Suprapubic skin (tissue), 4 donors: Measurements from ENCODE around the gene SMS. TPM values are rescaled to one million over a fixed set of nuclear protein-coding genes. Genes with fewer than 3 reads are reported as not detected.

Experiments
- DNase-seq, 2 donors: peaks; one replicate each; pipeline ENCODE4 v3.0.0-alpha.2; 2019; ENCODE audit warnings: low spot score in 2 of 2
- H3K27ac ChIP-seq: fragments of 200-600 bp; sonication (generic); one replicate; pipeline ENCODE4 v1.5.1; 2019
- H3K27me3 ChIP-seq: fragments of 200-600 bp; sonication (generic); one replicate; pipeline ENCODE4 v1.5.1; 2019
- H3K36me3 ChIP-seq: fragments of 200-600 bp; sonication (generic); one replicate; pipeline ENCODE4 v1.5.1; 2019
- H3K4me1 ChIP-seq: fragments of 200-600 bp; sonication (generic); one replicate; pipeline ENCODE4 v1.5.1; 2019
- H3K4me3 ChIP-seq: fragments of 200-600 bp; sonication (generic); one replicate; pipeline ENCODE4 v1.5.1; 2019; ENCODE audit warnings: mild to moderate bottlenecking
- H3K9me3 ChIP-seq: fragments of 200-600 bp; sonication (generic); one replicate; pipeline ENCODE4 v1.5.1; 2019
- EP300 ChIP-seq: sonication (generic); formaldehyde crosslinking; IDR thresholded peaks from one replicate; pipeline ENCODE4 v1.6.1; 2017; ENCODE audit warnings: antibody characterized with exemption
- POLR2A ChIP-seq, 2 donors: fragments of 450-650 bp; IDR thresholded peaks; one replicate each; pipeline ENCODE4 v1.6.1; 2017; ENCODE audit warnings: antibody characterized with exemption in 2 of 2, mild to moderate bottlenecking in 2 of 2, moderate library complexity in 2 of 2
- POLR2AphosphoS5 ChIP-seq, 3 donors: sonication (generic); formaldehyde crosslinking; IDR thresholded peaks; one replicate each; pipeline ENCODE4 v1.6.1; 2017; ENCODE audit warnings: antibody characterized with exemption in 3 of 3
- WGBS: methylation state at CpG from one replicate; pipeline ENCODE4 v1.1.5; 2018; 5-methylcytosine and 5-hydroxymethylcytosine counted together
- total RNA-seq, 4 donors: library from RNA; depleted of rRNA; stranded (reverse); fragments of >200 nt; gene quantifications; one replicate each; pipeline ENCODE4 v1.1.0, GENCODE V29; 2016
- TF ChIP-seq, protein P1 (sequence below), 2 donors: fragments of 200-600 bp in 1 of 2; fragments of 450-650 bp in 1 of 2; sonication (generic) in 1 of 2; IDR thresholded peaks; one replicate each; pipeline ENCODE4 v1.5.1; 2016 to 2019; ENCODE audit warnings: antibody characterized with exemption in 2 of 2, mild to moderate bottlenecking in 1 of 2, moderate library complexity in 1 of 2

SMS gene
- total RNA-seq, 4 donors from 2014 or later, result 19.0 to 27.3 (median 26.3) TPM

DNA sequence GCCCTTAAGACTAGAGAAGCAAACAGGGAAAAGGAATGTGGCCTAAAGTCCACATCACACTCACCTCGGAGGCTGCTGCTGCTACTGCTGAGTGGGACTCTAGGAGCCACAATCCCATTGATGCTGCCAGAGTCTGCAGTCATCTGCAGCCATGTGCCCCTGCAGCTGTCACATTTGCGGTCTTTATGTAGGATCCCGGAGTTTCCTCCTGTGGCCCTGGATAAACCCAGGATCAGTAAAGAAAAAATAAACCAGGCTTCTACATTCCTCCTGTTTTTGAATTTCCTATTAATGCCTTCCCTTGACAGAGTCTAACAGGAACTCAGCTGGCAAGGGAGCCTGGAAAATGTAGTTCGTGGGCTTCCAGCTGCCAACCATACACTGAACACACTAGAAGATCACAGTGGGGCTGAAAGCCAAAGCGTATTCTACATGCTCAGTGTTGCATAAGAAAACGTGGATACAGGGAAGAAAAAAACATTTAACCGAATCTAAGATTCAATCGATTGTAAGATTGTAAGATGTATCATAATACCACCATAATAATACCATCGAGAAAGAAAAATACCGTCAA, 81.3 kb downstream of the SMS start:
- DNase-seq, result no peak
- no peak overlapping the region for H3K4me3 ChIP-seq
- no peaks in the 10 kb centered on the region for H3K27me3 ChIP-seq
- WGBS, result 83% methylated on average over 10 of the region's 10 CpGs
- H3K4me1 ChIP-seq, result no peaks in the 10 kb centered on the region
- H3K27ac ChIP-seq, result no peak overlapping the region
- no peaks in the 10 kb centered on the region for H3K9me3 ChIP-seq
- H3K36me3 ChIP-seq, result no peaks in the 10 kb centered on the region
- TF ChIP-seq, protein P1, sequence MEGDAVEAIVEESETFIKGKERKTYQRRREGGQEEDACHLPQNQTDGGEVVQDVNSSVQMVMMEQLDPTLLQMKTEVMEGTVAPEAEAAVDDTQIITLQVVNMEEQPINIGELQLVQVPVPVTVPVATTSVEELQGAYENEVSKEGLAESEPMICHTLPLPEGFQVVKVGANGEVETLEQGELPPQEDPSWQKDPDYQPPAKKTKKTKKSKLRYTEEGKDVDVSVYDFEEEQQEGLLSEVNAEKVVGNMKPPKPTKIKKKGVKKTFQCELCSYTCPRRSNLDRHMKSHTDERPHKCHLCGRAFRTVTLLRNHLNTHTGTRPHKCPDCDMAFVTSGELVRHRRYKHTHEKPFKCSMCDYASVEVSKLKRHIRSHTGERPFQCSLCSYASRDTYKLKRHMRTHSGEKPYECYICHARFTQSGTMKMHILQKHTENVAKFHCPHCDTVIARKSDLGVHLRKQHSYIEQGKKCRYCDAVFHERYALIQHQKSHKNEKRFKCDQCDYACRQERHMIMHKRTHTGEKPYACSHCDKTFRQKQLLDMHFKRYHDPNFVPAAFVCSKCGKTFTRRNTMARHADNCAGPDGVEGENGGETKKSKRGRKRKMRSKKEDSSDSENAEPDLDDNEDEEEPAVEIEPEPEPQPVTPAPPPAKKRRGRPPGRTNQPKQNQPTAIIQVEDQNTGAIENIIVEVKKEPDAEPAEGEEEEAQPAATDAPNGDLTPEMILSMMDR (IDR thresholded peaks at IDR 0.05), result no peak
- TF ChIP-seq POLR2AphosphoS5 (IDR thresholded peaks at IDR 0.05) (no peak), EP300 (no peak), POLR2A (IDR thresholded peaks at IDR 0.05) (no peak)

DNA sequence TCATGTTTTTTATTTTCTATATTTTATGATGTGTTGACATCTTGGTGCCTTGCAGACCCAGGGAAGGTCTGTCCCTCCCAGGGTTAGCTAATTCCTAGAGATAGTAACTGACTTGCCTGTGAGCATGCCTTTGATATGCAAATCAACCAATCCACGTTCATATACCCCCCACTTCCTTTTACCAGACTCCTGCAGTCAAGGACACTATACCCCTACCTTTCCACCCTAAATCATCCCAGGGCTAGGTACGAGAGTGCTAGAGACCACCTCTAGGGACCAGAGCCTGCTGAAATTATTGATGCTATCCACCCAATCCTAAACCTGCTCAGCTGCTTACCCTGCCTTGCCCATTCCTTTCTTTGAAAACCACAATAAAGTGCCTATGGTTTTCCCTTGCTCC, 84.1 kb downstream of the SMS start:
- no peaks in the 10 kb centered on the region for H3K4me1 ChIP-seq
- H3K4me3 ChIP-seq, result no peak overlapping the region
- H3K9me3 ChIP-seq, result no peaks in the 10 kb centered on the region
- no peak overlapping the region for H3K27ac ChIP-seq
- 37% methylated on average over 2 of the region's 2 CpGs for WGBS
- TF ChIP-seq POLR2AphosphoS5 (IDR thresholded peaks at IDR 0.05) (no peak), EP300 (no peak), POLR2A (IDR thresholded peaks at IDR 0.05) (no peak)
- TF ChIP-seq, protein P1 (IDR thresholded peaks at IDR 0.05), result no peak
- no peaks in the 10 kb centered on the region for H3K27me3 ChIP-seq
- no peak for DNase-seq
- no peaks in the 10 kb centered on the region for H3K36me3 ChIP-seq

- Histone ChIP-seq H3K9me3 (no peaks in the 10 kb centered on the region), H3K4me3 (no peak overlapping the region), H3K36me3 (no peaks in the 10 kb centered on the region), H3K27ac (no peak overlapping the region), H3K4me1 (no peaks in the 10 kb centered on the region), H3K27me3 (no peaks in the 10 kb centered on the region)
- WGBS, result 85% methylated on average over 7 of the region's 7 CpGs
- TF ChIP-seq POLR2A (IDR thresholded peaks at IDR 0.05), result no peak
- TF ChIP-seq EP300, result no peak
- no peak for TF ChIP-seq POLR2AphosphoS5 (IDR thresholded peaks at IDR 0.05)
- TF ChIP-seq, protein P1 (IDR thresholded peaks at IDR 0.05), result no peak
- DNase-seq, result no peak
Observed at GRCh38 chrX:22025751-22026150, 85.2 kb downstream of the SMS start.

DNA sequence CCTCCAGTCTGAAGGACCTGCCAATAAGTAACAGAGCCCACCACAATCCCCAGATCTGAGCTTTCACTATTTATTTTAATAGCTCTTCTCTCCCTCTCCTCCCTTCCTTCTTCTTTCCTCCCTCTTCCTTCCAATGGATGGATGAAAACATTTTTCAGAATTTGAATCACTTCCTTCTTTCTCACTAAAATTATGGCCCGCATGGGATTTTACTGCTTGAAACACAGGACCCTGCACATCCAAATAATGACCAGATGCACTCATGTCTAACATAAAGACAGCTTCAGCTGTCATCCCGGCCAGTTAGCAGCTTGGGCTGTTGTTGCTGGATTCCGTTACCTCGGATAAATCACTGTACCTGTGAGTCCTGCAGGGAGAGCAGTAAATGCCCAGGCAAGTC, 86.2 kb downstream of the SMS start:
- no peak overlapping the region for H3K4me3 ChIP-seq
- no peaks in the 10 kb centered on the region for H3K9me3 ChIP-seq
- no peak overlapping the region for H3K27ac ChIP-seq
- H3K4me1 ChIP-seq, result no peaks in the 10 kb centered on the region
- 69% methylated on average over 4 of the region's 4 CpGs for WGBS
- DNase-seq, result no peak
- no peaks in the 10 kb centered on the region for H3K36me3 ChIP-seq
- TF ChIP-seq POLR2AphosphoS5 (IDR thresholded peaks at IDR 0.05), result no peak
- TF ChIP-seq POLR2A (IDR thresholded peaks at IDR 0.05), result no peak
- no peaks in the 10 kb centered on the region for H3K27me3 ChIP-seq

- no peak within 1 kb of the TSS for H3K4me3 ChIP-seq
- no peaks in the 10 kb centered on the region for H3K27me3 ChIP-seq
- no peaks in the 10 kb centered on the region for H3K9me3 ChIP-seq
- TF ChIP-seq POLR2AphosphoS5 (IDR thresholded peaks at IDR 0.05) (no peak), POLR2A (IDR thresholded peaks at IDR 0.05) (no peak), EP300 (no peak)
- TF ChIP-seq, protein P1 (IDR thresholded peaks at IDR 0.05), result no peak
- H3K4me1 ChIP-seq, result no peaks in the 10 kb centered on the region
- no peaks in the 10 kb centered on the region for H3K36me3 ChIP-seq
- no peak for DNase-seq
- H3K27ac ChIP-seq, result no peak within 1 kb of the TSS
- WGBS, result 74% methylated on average over 1 of the region's 1 CpG
Observed at GRCh38 chrX:22032084-22032483, 91.6 kb downstream of the SMS start, which contains the start of gene PHEX. TSS of gene PHEX (plus strand) at chrX:22032325. CDS start at chrX:22033006, 681 bp downstream.

DNA sequence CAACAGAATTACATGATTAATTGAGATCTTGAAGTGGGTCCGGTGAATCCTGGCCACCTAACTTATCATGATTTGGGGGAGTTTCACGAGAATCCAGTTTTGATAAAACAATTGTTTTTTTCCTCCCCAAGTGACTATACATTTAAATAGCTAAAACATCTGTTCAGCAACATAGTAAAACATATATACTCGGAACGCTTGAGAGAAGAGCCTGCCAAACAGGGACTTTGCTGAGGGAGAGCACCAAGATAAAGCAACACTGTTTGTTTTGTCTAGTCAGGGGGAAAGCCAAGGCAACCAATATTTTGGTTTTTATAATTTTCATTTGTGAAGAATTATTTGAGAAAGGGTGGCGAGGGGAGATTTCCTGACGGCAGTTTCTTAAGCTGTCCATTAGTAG, 92.0 kb downstream of the SMS start:
- H3K36me3 ChIP-seq, result no peaks in the 10 kb centered on the region
- H3K4me1 ChIP-seq, result no peaks in the 10 kb centered on the region
- no peak overlapping the region for H3K27ac ChIP-seq
- WGBS, result 63% methylated on average over 6 of the region's 6 CpGs
- TF ChIP-seq POLR2AphosphoS5 (IDR thresholded peaks at IDR 0.05), result no peak
- TF ChIP-seq EP300, result no peak
- TF ChIP-seq POLR2A (IDR thresholded peaks at IDR 0.05), result no peak
- TF ChIP-seq, protein P1 (IDR thresholded peaks at IDR 0.05), result no peak
- no peak overlapping the region for H3K4me3 ChIP-seq
- H3K27me3 ChIP-seq, result no peaks in the 10 kb centered on the region
- DNase-seq, result no peak
- H3K9me3 ChIP-seq, result no peaks in the 10 kb centered on the region
